OCI-LY7 (cell line): ENCODE data around the gene CRTC1.

Source experiments
- EZH2phosphoT487 ChIP-seq: fragments of 200-600 bp; sonication (generic); IDR thresholded peaks from 2 replicates; pipeline ENCODE4 v1.6.1; 2018; ENCODE audit warnings: low read depth, borderline replicate concordance, mild to moderate bottlenecking, mixed run types, antibody characterized with exemption, low read length, moderate library complexity, mixed read lengths
- TF ChIP-seq, protein P1 (sequence below): fragments of 200-600 bp; sonication (generic); conservative IDR thresholded peaks from 2 replicates; pipeline ENCODE4 v1.5.1; 2014; ENCODE audit warnings: mild to moderate bottlenecking, antibody characterized with exemption, low read length, moderate library complexity, mixed read lengths

DNA sequence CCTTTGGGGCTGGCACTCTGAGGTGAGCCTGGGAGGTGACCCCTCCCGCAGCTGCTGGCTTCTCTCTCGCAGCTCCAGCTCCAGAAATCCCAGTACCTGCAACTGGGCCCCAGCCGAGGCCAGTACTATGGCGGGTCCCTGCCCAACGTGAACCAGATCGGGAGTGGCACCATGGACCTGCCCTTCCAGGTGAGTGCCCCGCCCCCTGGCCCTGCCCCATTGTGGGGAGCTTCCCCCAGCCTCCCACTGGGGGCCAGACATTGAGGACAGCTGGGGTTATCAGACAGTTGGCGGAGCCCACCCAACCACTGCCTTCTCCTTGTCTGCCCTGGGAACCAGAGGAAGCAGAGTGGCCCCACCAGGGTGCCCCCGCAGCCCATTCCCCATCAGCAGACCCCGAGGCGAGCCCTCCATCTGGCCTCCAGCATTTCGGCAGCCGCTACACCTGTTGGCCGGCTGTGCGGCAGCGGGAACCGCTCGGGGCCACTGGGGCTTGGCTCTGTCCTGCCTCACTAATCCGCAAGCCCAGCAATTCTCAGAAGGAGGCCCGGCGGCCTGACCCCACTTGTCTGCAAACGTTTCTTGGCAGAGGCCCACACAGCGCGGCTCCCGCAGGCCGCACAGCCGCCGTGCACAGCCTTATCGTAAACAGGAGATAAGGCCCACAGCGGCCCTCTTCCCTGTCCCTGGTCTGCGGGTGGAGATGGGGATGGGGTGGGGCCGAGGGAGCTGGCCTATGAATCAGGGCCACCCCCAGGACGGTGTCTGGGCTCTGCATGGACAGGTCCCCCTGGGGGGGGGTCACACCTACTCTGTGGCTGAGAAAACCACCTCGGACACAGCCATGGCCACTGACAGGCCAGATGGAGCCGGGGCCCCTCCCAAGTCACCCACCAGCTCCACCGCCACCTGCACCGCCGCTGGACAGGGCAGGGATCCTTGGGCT, 59.6 kb downstream of the CRTC1 start:
- TF ChIP-seq, protein P1, sequence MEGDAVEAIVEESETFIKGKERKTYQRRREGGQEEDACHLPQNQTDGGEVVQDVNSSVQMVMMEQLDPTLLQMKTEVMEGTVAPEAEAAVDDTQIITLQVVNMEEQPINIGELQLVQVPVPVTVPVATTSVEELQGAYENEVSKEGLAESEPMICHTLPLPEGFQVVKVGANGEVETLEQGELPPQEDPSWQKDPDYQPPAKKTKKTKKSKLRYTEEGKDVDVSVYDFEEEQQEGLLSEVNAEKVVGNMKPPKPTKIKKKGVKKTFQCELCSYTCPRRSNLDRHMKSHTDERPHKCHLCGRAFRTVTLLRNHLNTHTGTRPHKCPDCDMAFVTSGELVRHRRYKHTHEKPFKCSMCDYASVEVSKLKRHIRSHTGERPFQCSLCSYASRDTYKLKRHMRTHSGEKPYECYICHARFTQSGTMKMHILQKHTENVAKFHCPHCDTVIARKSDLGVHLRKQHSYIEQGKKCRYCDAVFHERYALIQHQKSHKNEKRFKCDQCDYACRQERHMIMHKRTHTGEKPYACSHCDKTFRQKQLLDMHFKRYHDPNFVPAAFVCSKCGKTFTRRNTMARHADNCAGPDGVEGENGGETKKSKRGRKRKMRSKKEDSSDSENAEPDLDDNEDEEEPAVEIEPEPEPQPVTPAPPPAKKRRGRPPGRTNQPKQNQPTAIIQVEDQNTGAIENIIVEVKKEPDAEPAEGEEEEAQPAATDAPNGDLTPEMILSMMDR, result no peak
- no peak for TF ChIP-seq EZH2phosphoT487
